GM13977 (cell line): ENCODE measurements around the gene CGB8.

Source experiments
- DNase-seq: peaks from one replicate; pipeline ENCODE4 v3.0.0; 2012; ENCODE audit warnings: low spot score
- in situ Hi-C: fragments of 300-500 bp; cut with MboI; formaldehyde crosslinking; loops from one replicate; pipeline ENCODE4 v1.12.0; 2022; ENCODE audit warnings: low sequenced_read_pairs, low pct_unique_long_range_greater_than_20kb, mixed read lengths, inconsistent platforms; ENCODE audit not compliant: unreplicated experiment
- TF ChIP-seq, protein P1 (sequence below): IDR thresholded peaks from 2 replicates; pipeline ENCODE4 v1.5.1; 2012; ENCODE audit warnings: mild to moderate bottlenecking, control low read depth; ENCODE audit not compliant: insufficient read depth; ENCODE audit errors: extremely low read depth, missing control alignments

CGB8 gene

DNA sequence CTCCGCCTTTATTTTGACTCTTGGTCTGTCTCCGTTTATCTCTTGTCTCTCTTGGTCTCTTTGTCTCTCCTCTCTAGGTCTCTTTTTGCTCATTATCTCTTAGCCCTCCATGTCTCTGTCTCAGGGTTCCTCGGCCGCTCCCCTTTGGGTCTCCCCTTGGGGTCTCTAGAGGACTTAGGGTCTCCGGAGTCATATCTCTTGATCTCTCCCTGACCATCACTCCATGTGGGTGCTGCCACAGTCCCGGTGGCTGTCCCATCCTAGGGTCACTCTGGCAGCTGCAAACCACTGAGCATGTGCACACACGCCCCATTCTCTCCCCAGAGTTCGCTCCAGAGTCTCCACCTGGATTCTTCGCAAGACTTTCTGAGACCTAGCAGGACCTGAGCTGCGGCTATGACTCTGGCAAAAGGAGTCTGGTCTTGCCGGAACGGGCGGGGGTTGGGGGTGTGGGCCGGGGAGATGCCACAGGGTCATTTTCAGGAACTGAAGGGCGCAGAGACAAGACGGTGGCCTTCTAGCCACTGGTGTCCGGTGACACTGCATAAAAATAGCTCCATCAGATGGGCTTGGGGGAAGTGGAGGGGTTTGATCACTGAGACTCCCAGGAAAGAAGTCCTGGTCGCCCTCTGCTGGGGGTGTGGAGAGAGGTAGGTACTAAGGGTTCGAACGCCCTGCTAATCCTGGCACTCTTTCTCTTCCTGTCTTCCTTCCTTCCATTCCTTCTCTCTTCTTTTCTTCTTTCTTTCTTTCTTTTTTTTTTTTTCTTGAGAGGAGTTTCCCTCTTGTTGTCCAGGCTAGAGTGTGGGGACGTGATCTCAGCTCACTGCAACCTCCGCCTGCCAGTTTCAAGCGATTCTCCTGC lies 24.8 kb upstream of the CGB8 start:
- DNase-seq: peak; percentile 28
- in situ Hi-C loops: no loop called here
- TF ChIP-seq, protein P1, sequence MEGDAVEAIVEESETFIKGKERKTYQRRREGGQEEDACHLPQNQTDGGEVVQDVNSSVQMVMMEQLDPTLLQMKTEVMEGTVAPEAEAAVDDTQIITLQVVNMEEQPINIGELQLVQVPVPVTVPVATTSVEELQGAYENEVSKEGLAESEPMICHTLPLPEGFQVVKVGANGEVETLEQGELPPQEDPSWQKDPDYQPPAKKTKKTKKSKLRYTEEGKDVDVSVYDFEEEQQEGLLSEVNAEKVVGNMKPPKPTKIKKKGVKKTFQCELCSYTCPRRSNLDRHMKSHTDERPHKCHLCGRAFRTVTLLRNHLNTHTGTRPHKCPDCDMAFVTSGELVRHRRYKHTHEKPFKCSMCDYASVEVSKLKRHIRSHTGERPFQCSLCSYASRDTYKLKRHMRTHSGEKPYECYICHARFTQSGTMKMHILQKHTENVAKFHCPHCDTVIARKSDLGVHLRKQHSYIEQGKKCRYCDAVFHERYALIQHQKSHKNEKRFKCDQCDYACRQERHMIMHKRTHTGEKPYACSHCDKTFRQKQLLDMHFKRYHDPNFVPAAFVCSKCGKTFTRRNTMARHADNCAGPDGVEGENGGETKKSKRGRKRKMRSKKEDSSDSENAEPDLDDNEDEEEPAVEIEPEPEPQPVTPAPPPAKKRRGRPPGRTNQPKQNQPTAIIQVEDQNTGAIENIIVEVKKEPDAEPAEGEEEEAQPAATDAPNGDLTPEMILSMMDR: peak; percentile 6

DNA sequence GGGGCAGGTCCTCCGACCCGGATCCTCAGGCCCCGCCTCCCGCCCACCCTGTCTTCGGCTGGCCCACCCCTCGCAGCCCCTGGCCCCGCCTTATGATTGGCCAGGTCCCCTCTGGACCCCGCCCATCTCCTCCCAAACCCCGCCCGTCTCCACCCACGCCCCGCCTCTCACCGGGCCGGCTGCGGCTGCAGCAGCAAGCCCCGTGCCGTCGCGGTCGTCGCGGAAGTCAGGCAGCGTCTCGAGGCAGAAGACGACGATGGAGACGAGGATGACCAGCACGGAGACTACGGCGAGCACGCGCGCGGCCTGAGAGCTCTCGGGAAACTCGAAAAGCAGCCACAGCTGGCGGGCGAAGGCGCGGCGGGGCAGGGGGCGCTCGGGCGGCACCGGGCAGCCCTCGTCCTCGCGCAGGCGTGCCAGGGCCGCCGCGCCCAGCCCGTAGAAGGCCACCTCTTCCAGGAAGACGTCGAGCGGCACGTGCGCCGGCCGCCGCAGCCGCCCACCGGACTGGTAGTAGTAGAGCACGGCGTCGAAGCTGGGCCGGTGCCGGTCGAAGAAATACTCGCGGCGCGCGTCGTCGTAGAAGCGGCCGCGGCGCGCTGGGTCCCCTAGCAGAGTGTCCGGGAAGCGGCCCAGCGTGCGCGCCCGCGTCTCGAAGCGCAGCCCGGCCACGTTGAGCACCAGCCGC lies 23.1 kb upstream of the CGB8 start:
- in situ Hi-C loops: no loop called here
- TF ChIP-seq, protein P1: no peak
- peak; percentile 37 for DNase-seq

DNA sequence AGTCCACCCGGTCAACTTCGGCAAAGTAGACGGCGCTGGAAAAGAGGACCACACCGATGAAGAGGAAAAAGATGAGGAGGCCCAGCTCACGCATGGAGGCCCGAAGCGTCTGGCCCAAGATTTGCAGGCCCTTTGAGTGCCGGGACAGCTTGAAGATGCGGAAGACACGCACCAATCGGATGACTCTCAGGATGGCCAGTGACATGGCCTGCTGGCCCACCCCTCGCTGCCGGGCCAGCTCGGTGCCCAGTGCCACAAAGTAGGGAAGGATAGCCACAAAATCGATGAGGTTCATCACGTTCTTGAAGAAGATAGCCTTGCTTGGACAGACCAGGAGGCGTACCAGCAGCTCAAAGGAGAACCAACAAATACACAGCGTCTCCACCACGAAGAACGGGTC lies 21.5 kb upstream of the CGB8 start:
- DNase-seq: no peak
- TF ChIP-seq, protein P1: no peak
- in situ Hi-C loops: no loop called here

DNA sequence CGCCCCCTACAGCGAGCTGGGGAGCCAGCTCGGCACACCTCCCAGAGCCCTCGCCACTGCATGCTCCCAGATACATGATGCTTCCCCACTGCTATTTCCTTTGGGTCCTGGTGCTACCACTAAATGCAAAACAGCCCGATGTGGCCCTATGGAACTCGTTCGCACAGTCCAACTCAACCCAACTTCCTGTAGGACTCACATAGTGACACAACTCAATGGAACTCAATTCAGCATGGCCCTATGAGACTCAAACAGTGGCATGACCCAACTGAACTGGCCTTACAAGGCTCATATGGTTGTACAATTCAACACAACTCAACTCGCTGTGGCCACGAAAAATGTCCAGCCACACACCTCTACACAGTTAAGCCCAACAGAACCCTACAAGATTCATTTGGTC lies 20.1 kb upstream of the CGB8 start:
- no peak for DNase-seq
- TF ChIP-seq, protein P1: no peak
- in situ Hi-C loops: no loop called here

DNA sequence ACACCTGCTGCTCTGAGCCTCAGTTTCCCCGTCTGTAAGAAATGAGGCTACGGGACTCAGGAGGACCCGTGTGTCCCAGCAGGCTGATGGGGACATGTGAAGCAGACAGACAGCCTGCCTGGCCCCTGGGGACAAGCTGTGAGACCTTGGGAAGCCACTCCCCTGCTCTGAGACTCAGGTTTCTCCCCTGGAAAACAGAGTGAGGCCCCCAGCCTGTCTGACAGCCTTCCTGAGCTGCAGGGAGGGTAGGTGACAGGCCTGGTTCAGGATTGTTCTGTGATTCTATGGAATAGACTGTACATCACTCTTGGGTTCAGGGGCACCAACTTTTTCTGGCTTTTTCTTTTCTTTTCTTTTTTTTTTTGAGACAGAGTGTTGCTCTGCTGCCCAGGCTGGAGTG lies 18.6 kb upstream of the CGB8 start:
- in situ Hi-C loops: no loop called here
- TF ChIP-seq, protein P1: no peak
- DNase-seq: no peak

DNA sequence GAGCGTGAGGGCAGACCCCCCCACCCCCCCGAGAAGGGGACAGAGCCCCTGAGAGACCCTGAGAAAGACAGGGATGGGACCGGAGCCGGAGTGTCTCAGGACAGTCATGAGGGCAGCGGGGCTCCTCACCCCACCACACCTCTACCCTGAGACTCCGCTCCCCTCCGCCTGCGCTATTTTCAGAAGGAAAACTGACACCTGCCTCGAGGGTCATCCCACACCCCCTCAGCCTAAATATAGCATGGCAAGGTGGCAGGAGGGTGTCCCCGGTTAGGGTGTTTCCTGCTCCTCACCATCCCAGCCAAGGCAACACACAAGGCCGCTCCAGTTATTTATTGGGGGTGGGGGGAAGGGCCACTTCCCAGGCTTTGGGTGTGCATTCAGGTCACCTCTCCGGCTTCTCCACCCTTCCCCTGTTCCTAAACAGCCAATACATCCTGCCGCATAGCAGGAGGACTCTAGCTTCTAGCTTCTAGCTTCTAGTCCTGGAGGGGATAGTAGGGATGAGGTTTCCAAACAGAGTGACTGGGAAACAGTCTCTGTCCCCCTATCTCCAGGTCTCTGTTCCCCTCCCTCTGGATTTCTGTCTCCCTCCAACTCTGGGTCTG lies 17.1 kb upstream of the CGB8 start:
- TF ChIP-seq, protein P1: no peak
- no peak for DNase-seq
- in situ Hi-C loops: no loop called here
